Esophagus muscularis mucosa (tissue), 4 donors: ENCODE results near the gene TMEM175.

Experiments
- EP300 ChIP-seq: sonication (generic); formaldehyde crosslinking; IDR thresholded peaks from one replicate; pipeline ENCODE4 v1.6.1; 2017; ENCODE audit warnings: antibody characterized with exemption
- POLR2A ChIP-seq: fragments of 450-650 bp; IDR thresholded peaks from one replicate; pipeline ENCODE4 v1.6.1; 2017; ENCODE audit warnings: antibody characterized with exemption, moderate library complexity, mild to moderate bottlenecking, low read depth
- POLR2AphosphoS5 ChIP-seq, 2 donors: sonication (generic); formaldehyde crosslinking; IDR thresholded peaks; one replicate each; pipeline ENCODE4 v1.6.1; 2017; ENCODE audit warnings: antibody characterized with exemption in 2 of 2
- TF ChIP-seq, protein P1 (sequence below), 3 experiments: fragments of 200-600 bp in 2 of 3; fragments of 450-650 bp in 1 of 3; sonication (generic) in 2 of 3; IDR thresholded peaks; one replicate each; pipeline ENCODE4 v1.5.1; 2017 to 2019; ENCODE audit warnings: antibody characterized with exemption in 3 of 3, mild to moderate bottlenecking in 2 of 3, moderate library complexity in 1 of 3

DNA sequence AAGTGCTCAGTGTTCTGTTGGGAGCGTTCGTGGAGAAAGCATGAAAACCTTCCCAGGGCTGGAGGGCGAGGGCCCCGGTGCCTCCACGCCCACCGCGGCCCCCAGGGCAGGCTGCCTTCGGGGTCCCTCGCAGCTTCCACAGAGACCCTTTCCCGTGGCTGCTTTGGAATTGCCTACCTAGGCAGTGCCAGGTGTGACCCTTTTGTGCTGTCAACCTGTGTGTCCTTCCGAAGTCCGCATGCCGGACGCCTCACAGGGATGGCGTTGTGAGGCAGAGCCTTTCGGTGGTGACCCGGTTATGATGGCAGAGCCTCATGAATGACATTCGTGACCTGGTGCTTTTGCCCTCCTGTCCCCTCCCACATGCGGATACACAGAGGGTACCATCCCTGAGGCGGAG, 17.4 kb downstream of the TMEM175 start:
- TF ChIP-seq POLR2AphosphoS5 (IDR thresholded peaks at IDR 0.05) (no peak), EP300 (no peak), POLR2A (no peak)
- TF ChIP-seq, protein P1, sequence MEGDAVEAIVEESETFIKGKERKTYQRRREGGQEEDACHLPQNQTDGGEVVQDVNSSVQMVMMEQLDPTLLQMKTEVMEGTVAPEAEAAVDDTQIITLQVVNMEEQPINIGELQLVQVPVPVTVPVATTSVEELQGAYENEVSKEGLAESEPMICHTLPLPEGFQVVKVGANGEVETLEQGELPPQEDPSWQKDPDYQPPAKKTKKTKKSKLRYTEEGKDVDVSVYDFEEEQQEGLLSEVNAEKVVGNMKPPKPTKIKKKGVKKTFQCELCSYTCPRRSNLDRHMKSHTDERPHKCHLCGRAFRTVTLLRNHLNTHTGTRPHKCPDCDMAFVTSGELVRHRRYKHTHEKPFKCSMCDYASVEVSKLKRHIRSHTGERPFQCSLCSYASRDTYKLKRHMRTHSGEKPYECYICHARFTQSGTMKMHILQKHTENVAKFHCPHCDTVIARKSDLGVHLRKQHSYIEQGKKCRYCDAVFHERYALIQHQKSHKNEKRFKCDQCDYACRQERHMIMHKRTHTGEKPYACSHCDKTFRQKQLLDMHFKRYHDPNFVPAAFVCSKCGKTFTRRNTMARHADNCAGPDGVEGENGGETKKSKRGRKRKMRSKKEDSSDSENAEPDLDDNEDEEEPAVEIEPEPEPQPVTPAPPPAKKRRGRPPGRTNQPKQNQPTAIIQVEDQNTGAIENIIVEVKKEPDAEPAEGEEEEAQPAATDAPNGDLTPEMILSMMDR (IDR thresholded peaks at IDR 0.05): no peak
